K562 (cell line): Measurements from ENCODE around the gene STX12.

Experiments used
- ARID2 ChIP-seq: fragments of 450-650 bp; IDR thresholded peaks from 2 replicates; pipeline ENCODE4 v1.6.1; 2017; ENCODE audit warnings: antibody characterized with exemption, mild to moderate bottlenecking
- BCOR ChIP-seq: fragments of 450-650 bp; IDR thresholded peaks from 2 replicates; pipeline ENCODE4 v1.6.1; 2016
- CTCF ChIP-seq, 3 experiments: IDR thresholded peaks in 2 of 3; conservative IDR thresholded peaks in 1 of 3; 2 replicates each; pipeline ENCODE4 v1.5.1; 2011 to 2012; ENCODE audit warnings: low read length in 3 of 3, mild to moderate bottlenecking in 3 of 3, control low read depth in 2 of 3, improper control_type of control experiment in 1 of 3, inconsistent platforms in 1 of 3, low read depth in 1 of 3, mixed read lengths in 1 of 3, moderate library complexity in 1 of 3; ENCODE audit not compliant: insufficient read depth in 2 of 3
- MAFK ChIP-seq: IDR thresholded peaks from 2 replicates; pipeline ENCODE4 v1.6.1; 2011; ENCODE audit warnings: low read length, improper control_type of control experiment
- NFE2L1 ChIP-seq: fragments of 450-650 bp; IDR thresholded peaks from 2 replicates; pipeline ENCODE4 v1.6.1; 2016; ENCODE audit warnings: missing genetic modification characterization, low read depth, mild to moderate bottlenecking, missing compliant biosample characterization, moderate library complexity, borderline replicate concordance
- NR1H2 ChIP-seq: sonication (generic); formaldehyde crosslinking; IDR thresholded peaks from 2 replicates; pipeline ENCODE4 v1.4.0; 2020; ENCODE audit warnings: mild to moderate bottlenecking, missing genetic modification reagents
- RBM39 ChIP-seq: fragments of 200-400 bp; formaldehyde crosslinking; optimal IDR thresholded peaks from 2 replicates; pipeline ENCODE3; 2018; ENCODE audit warnings: low read depth, low read length
- SIRT6 ChIP-seq: IDR thresholded peaks from one replicate; pipeline ENCODE4 v1.6.1; 2012; ENCODE audit warnings: low read depth, mild to moderate bottlenecking, control low read depth, inconsistent platforms, low read length, moderate library complexity
- SMARCB1 ChIP-seq: IDR thresholded peaks from 2 replicates; pipeline ENCODE4 v1.6.1; 2011; ENCODE audit warnings: improper control_type of control experiment, low read depth; ENCODE audit not compliant: insufficient read length
- TRIM28 ChIP-seq: fragments of 450-650 bp; IDR thresholded peaks from 2 replicates; pipeline ENCODE4 v1.6.1; 2017
- ZFP36 ChIP-seq: fragments of 150-350 bp; IDR thresholded peaks from 2 replicates; pipeline ENCODE4 v1.6.1; 2018; ENCODE audit warnings: low read length, low read depth; ENCODE audit not compliant: partially characterized antibody
- ZNF133 ChIP-seq: fragments of 250-450 bp; sonication (Bioruptor Pico); IDR thresholded peaks from 2 replicates; pipeline ENCODE4 v1.4.0; 2020; ENCODE audit warnings: mild to moderate bottlenecking
- ZNF224 ChIP-seq: sonication (generic); formaldehyde crosslinking; IDR thresholded peaks from 2 replicates; pipeline ENCODE4 v1.8.0; 2022; ENCODE audit warnings: mild to moderate bottlenecking, missing genetic modification reagents

- TF ChIP-seq SMARCB1 (no peak), NFE2L1 (tag) (no peak), TRIM28 (no peak), SIRT6 (no peak), BCOR (no peak), NR1H2 (CRISPR knock-in tag) (no peak), ZNF224 (CRISPR knock-in tag) (no peak), RBM39 (no peak), ZFP36 (no peak), ZNF133 (CRISPR knock-in tag) (no peak), CTCF (IDR thresholded peaks at IDR 0.05 in 2 of 3, conservative IDR thresholded peaks at IDR 0.05 in 1 of 3; ENCODE audit: insufficient read depth in 2 of 3, low read depth in 1 of 3, low read length in 3 of 3) (no peak), MAFK (no peak), ARID2 (no peak)
Observed at GRCh38 chr1:27807385-27807784, 34.4 kb downstream of the STX12 start.
